OCI-LY1 (cell line): ENCODE results near the gene SH3BGRL.
"Not testable (repeated sequence)": the region's sequence is repeated elsewhere in the genome, so short reads cannot be mapped to it uniquely, and the experiment has no call there.

ENCODE experiments used
- H2AFZ ChIP-seq: fragments of 200-600 bp; sonication (generic), shearing (Covaris generic); 2 replicates; pipeline ENCODE4 v1.6.0; 2014; ENCODE audit warnings: antibody characterized with exemption, mild to moderate bottlenecking, low read length
- H3F3A ChIP-seq: fragments of 200-600 bp; sonication (generic), shearing (Covaris generic); 2 replicates; pipeline ENCODE4 v1.6.0; 2014; ENCODE audit warnings: mild to moderate bottlenecking, antibody characterized with exemption, low read length, moderate library complexity; ENCODE audit not compliant: insufficient read depth
- H3K27ac ChIP-seq: fragments of 200-600 bp; sonication (generic); 2 replicates; pipeline ENCODE4 v1.5.1; 2014; ENCODE audit warnings: low read length, mixed run types, mild to moderate bottlenecking, low read depth; ENCODE audit not compliant: poor library complexity, severe bottlenecking
- H3K27me3 ChIP-seq: fragments of 200-600 bp; sonication (generic); 2 replicates; pipeline ENCODE4 v1.6.0; 2014; ENCODE audit warnings: antibody characterized with exemption, mild to moderate bottlenecking, low read length, moderate library complexity; ENCODE audit not compliant: insufficient read depth
- H3K36me3 ChIP-seq: fragments of 200-600 bp; sonication (generic); 2 replicates; pipeline ENCODE4 v1.6.1; 2014; ENCODE audit warnings: mild to moderate bottlenecking, antibody characterized with exemption, low read length, moderate library complexity, mixed read lengths; ENCODE audit not compliant: insufficient read depth
- H3K4me1 ChIP-seq: fragments of 200-600 bp; sonication (generic); 2 replicates; pipeline ENCODE4 v1.5.1; 2014; ENCODE audit warnings: mild to moderate bottlenecking, low read length, moderate library complexity; ENCODE audit not compliant: insufficient read depth, severe bottlenecking
- H3K4me2 ChIP-seq: fragments of 200-600 bp; sonication (generic), shearing (Covaris generic); 2 replicates; pipeline ENCODE4 v1.6.1; 2014; ENCODE audit warnings: low read length
- H3K4me3 ChIP-seq: fragments of 200-600 bp; sonication (generic); 2 replicates; pipeline ENCODE4 v1.5.1; 2014; ENCODE audit warnings: low read length, low read depth, mild to moderate bottlenecking, mixed read lengths; ENCODE audit not compliant: poor library complexity, severe bottlenecking
- H3K79me2 ChIP-seq: fragments of 200-600 bp; shearing (Covaris generic); 2 replicates; pipeline ENCODE4 v1.6.1; 2016; ENCODE audit warnings: mixed run types, low read length, mixed read lengths; ENCODE audit not compliant: insufficient read depth
- H3K9ac ChIP-seq: fragments of 200-600 bp; sonication (generic), shearing (Covaris generic); 2 replicates; pipeline ENCODE4 v1.6.1; 2014; ENCODE audit warnings: mild to moderate bottlenecking, low read length, mixed read lengths
- H3K9me2 ChIP-seq: fragments of 200-600 bp; sonication (generic), shearing (Covaris generic); 2 replicates; pipeline ENCODE4 v1.6.1; 2014; ENCODE audit warnings: low read depth, mild to moderate bottlenecking, low read length, mixed read lengths
- H3K9me3 ChIP-seq: fragments of 200-600 bp; shearing (Covaris generic); 2 replicates; pipeline ENCODE4 v1.6.1; 2014; ENCODE audit warnings: low read length, mixed read lengths
- H4K20me1 ChIP-seq: fragments of 200-600 bp; sonication (generic), shearing (Covaris generic); 2 replicates; pipeline ENCODE4 v1.6.0; 2016; ENCODE audit warnings: mild to moderate bottlenecking, low read length; ENCODE audit not compliant: insufficient read depth
- EZH2 ChIP-seq: fragments of 200-600 bp; sonication (generic), shearing (Covaris generic); IDR thresholded peaks from 2 replicates; pipeline ENCODE4 v1.8.0; 2017; ENCODE audit warnings: borderline replicate concordance, mixed run types, mild to moderate bottlenecking, antibody characterized with exemption, low read length, moderate library complexity, mixed read lengths
- TF ChIP-seq, protein P1 (sequence below): fragments of 200-600 bp; sonication (generic), shearing (Covaris generic); IDR thresholded peaks from 2 replicates; pipeline ENCODE4 v1.5.1; 2017; ENCODE audit warnings: mild to moderate bottlenecking, antibody characterized with exemption, low read length, moderate library complexity, mixed read lengths

The SH3BGRL gene

DNA sequence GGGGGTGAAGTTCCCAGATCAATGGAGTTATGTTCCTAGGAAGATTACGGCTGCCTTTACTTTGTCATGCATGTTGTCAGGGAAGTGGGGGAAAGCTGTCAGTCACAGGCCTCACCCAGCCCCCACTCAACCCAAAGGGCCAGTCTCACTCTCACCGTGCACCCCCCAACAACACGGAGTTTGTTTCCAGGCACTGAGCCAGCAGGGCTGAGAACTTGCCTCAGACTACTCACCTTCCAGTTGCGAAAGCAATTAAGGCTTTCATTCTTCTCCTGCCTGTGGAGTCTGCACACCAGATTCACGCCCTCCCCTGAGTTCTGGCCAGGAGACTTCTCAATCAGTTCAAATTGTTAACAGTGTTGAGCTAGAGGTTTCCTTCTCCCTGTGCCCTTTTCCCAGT is 114.3 kb downstream of the SH3BGRL start:
- no peaks in the 10 kb centered on the region for H4K20me1 ChIP-seq
- no peaks in the 10 kb centered on the region for H3K4me1 ChIP-seq
- no peaks in the 10 kb centered on the region for H3K79me2 ChIP-seq
- no peaks in the 10 kb centered on the region for H3K36me3 ChIP-seq
- TF ChIP-seq, protein P1, sequence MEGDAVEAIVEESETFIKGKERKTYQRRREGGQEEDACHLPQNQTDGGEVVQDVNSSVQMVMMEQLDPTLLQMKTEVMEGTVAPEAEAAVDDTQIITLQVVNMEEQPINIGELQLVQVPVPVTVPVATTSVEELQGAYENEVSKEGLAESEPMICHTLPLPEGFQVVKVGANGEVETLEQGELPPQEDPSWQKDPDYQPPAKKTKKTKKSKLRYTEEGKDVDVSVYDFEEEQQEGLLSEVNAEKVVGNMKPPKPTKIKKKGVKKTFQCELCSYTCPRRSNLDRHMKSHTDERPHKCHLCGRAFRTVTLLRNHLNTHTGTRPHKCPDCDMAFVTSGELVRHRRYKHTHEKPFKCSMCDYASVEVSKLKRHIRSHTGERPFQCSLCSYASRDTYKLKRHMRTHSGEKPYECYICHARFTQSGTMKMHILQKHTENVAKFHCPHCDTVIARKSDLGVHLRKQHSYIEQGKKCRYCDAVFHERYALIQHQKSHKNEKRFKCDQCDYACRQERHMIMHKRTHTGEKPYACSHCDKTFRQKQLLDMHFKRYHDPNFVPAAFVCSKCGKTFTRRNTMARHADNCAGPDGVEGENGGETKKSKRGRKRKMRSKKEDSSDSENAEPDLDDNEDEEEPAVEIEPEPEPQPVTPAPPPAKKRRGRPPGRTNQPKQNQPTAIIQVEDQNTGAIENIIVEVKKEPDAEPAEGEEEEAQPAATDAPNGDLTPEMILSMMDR, result no peak
- no peak for TF ChIP-seq EZH2
- H2AFZ ChIP-seq, result no peak overlapping the region
- no peak overlapping the region for H3K9ac ChIP-seq
- no peaks in the 10 kb centered on the region for H3K9me3 ChIP-seq
- no peak overlapping the region for H3K4me3 ChIP-seq
- no peak overlapping the region for H3K27ac ChIP-seq
- no peaks in the 10 kb centered on the region for H3F3A ChIP-seq
- no peaks in the 10 kb centered on the region for H3K9me2 ChIP-seq
- H3K27me3 ChIP-seq, result no peaks in the 10 kb centered on the region
- no peak overlapping the region for H3K4me2 ChIP-seq

DNA sequence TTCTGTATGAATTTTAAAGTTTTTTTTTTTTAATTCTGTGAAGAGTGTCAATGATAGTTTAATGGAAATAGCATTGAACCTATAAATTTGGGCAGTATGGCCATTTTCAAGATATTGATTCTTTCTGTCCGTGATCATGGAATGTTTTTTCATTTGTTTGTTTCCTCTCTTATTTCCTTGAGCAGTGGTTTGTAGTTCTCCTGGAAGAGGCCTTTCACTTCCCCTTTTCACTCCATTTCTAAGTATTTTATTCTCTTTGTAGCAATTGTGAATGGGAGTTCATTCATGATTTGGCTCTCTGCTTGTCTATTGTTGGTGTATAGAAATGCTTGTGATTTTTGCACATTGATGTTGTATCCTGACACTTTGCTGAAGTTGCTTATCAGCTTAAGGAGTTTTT is 129.8 kb downstream of the SH3BGRL start:
- not testable (repeated sequence) for H2AFZ ChIP-seq, H3K27me3 ChIP-seq, H3F3A ChIP-seq, H3K9ac ChIP-seq, H3K4me2 ChIP-seq, H4K20me1 ChIP-seq, H3K27ac ChIP-seq, H3K9me2 ChIP-seq, H3K36me3 ChIP-seq, H3K4me1 ChIP-seq, H3K79me2 ChIP-seq, H3K9me3 ChIP-seq, H3K4me3 ChIP-seq

DNA sequence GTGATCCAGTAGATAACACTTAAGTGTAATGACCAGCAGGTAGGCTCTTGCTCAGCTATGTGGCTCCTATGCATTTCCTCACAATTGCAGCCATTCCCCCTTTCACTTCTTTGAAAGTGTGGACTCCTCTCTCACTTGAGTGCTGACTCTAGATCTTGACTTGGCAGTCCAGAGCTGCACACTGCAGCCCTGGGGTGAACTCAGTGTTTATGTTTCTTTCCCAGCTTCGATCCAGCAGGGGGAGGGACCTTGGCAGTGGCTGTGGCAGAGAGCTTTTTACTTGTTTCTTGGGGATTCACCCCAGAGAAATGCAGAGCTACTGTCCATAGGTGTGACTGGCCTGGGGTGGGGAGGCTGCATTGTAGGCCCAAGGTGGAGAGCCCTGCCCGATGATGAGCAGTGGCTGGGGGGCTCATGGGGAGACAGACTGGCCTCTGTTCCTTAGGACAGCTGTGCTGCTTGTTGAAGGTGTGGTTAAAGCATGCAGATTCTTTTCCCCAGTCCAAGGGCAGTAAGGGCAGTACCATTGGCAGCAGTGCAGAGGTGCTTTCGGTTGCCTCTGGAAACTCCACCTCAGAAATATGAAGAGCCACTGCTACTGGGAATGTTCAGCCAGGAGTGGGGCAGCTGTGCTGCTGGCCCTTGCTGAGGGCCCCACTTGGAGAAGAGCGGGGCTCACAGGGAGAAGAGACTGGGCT is 134.7 kb downstream of the SH3BGRL start:
- Histone ChIP-seq H3F3A (no peaks in the 10 kb centered on the region), H3K27me3 (no peaks in the 10 kb centered on the region), H3K36me3 (no peaks in the 10 kb centered on the region), H3K4me1 (no peaks in the 10 kb centered on the region), H3K4me3 (no peak overlapping the region), H4K20me1 (no peaks in the 10 kb centered on the region), H3K27ac (no peak overlapping the region), H3K79me2 (no peaks in the 10 kb centered on the region), H3K9me3 (no peaks in the 10 kb centered on the region), H3K9me2 (no peaks in the 10 kb centered on the region), H3K4me2 (no peak overlapping the region), H2AFZ (no peak overlapping the region), H3K9ac (no peak overlapping the region)
- TF ChIP-seq EZH2, result no peak
- TF ChIP-seq, protein P1, result no peak

DNA sequence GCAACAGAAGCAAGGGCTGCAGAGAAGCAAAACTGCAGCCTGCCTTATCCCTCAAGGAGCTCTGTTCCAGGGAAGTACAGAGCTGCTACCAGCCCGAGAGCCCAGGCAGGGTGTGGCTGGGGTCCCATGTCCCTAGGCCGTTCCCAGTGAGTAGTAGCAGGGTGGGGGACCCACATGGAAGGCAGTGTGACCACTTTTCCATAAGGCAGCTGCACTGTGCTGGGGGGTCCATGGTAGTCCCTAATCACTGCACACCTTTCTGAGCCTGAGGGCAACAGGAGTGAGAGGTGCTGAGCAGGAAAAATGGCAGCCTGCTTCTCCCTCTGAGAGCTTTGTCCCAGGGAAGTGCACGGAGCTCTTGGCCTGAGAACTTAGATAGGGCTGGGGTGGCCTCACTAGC is 135.9 kb downstream of the SH3BGRL start:
- Histone ChIP-seq H3K9ac (no peak overlapping the region), H3K9me3 (no peaks in the 10 kb centered on the region), H3K4me3 (no peak overlapping the region), H3F3A (no peaks in the 10 kb centered on the region), H3K4me2 (no peak overlapping the region), H3K4me1 (no peaks in the 10 kb centered on the region), H3K27ac (no peak overlapping the region), H3K27me3 (no peaks in the 10 kb centered on the region), H3K9me2 (no peaks in the 10 kb centered on the region), H4K20me1 (no peaks in the 10 kb centered on the region), H3K36me3 (no peaks in the 10 kb centered on the region), H2AFZ (no peak overlapping the region), H3K79me2 (no peaks in the 10 kb centered on the region)
- TF ChIP-seq, protein P1, result no peak
- TF ChIP-seq EZH2, result no peak
